Measurements from ENCODE around the gene RELL2. TPM values are rescaled to one million over a fixed set of nuclear protein-coding genes. Genes with fewer than 3 reads are reported as not detected.

The RELL2 gene
- total RNA-seq, 1 donor from 2014 or later, result 5.5 TPM

GRCh38 chr5:141686648-141687416 is 50.0 kb downstream of the RELL2 start:
- ATAC-seq (no peak), DNase-seq (no peak)
- Histone ChIP-seq H3K27me3 (ENCODE audit: low read depth) (no peaks in the 10 kb centered on the region), H3K27ac (no peak overlapping the region), H3K36me3 (no peaks in the 10 kb centered on the region), H3K4me3 (no peak overlapping the region), H3K4me1 (peaks cover 23% of the 10 kb centered on the region), H3K9me3 (no peaks in the 10 kb centered on the region)
- no peak for TF ChIP-seq CTCF (IDR thresholded peaks at IDR 0.05)
- intact Hi-C loops (cut with DNase I), result no loop called here

Other genes with a start within 250 kb of the RELL2 start
- 5.3 TPM for gene PCDHGB4, start 249.3 kb upstream of the RELL2 start, total RNA-seq
- gene PCDHGA8, start 244.4 kb upstream of the RELL2 start, total RNA-seq, result 1.5 TPM
- gene PCDHGB5, start 239.1 kb upstream of the RELL2 start, total RNA-seq, result 9.1 TPM
- gene PCDHGA9, start 234.2 kb upstream of the RELL2 start, total RNA-seq, result 4.8 TPM
- 7.7 TPM for gene PCDHGB6, start 229.0 kb upstream of the RELL2 start, total RNA-seq
- gene PCDHGA10, start 224.0 kb upstream of the RELL2 start, total RNA-seq, result 5.4 TPM
- 15.9 TPM for gene PCDHGB7, start 219.3 kb upstream of the RELL2 start, total RNA-seq
- gene PCDHGA11, start 215.9 kb upstream of the RELL2 start, total RNA-seq, result 3.2 TPM
- gene PCDHGA12, start 206.5 kb upstream of the RELL2 start, total RNA-seq, result 5.9 TPM
- gene PCDHGC3, start 161.0 kb upstream of the RELL2 start, total RNA-seq, result 82.4 TPM
- gene PCDHGC4, start 152.0 kb upstream of the RELL2 start, total RNA-seq, result 1.5 TPM
- gene PCDHGC5, start 147.9 kb upstream of the RELL2 start, total RNA-seq, result 1.8 TPM
- gene DIAPH1, start 18.0 kb upstream of the RELL2 start, total RNA-seq, result 118 TPM
- gene HDAC3, start 148 bp upstream of the RELL2 start, total RNA-seq, result 45.8 TPM
- gene FCHSD1, start 14.4 kb downstream of the RELL2 start, total RNA-seq, result 20.4 TPM
- gene ARAP3, start 45.2 kb downstream of the RELL2 start, total RNA-seq, result 35.2 TPM
- gene PCDH1, start 241.4 kb downstream of the RELL2 start, total RNA-seq, result 55.7 TPM

All from lower lobe of right lung (tissue), 2 donors.